ENCODE data around the gene IFT52.

Gene IFT52

GRCh38 chr20:43572891-43573290 lies 17.8 kb upstream of the IFT52 start:
- no peak for DNase-seq (ENCODE audit: low spot score)
- in situ Hi-C loops (cut with MboI; ENCODE audit: low sequenced_read_pairs, unreplicated experiment): no loop called here
- TF ChIP-seq CTCF (IDR thresholded peaks at IDR 0.05; ENCODE audit: borderline replicate concordance, control extremely low read depth, extremely low read depth, insufficient read depth, missing control alignments): no peak

- no peak for TF ChIP-seq CTCF (IDR thresholded peaks at IDR 0.05; ENCODE audit: borderline replicate concordance, control extremely low read depth, extremely low read depth, insufficient read depth, missing control alignments)
- no peak for DNase-seq (ENCODE audit: low spot score)
- in situ Hi-C loops (cut with MboI; ENCODE audit: low sequenced_read_pairs, unreplicated experiment): no loop called here
Observed at GRCh38 chr20:43576108-43576507, 14.6 kb upstream of the IFT52 start.

DNA sequence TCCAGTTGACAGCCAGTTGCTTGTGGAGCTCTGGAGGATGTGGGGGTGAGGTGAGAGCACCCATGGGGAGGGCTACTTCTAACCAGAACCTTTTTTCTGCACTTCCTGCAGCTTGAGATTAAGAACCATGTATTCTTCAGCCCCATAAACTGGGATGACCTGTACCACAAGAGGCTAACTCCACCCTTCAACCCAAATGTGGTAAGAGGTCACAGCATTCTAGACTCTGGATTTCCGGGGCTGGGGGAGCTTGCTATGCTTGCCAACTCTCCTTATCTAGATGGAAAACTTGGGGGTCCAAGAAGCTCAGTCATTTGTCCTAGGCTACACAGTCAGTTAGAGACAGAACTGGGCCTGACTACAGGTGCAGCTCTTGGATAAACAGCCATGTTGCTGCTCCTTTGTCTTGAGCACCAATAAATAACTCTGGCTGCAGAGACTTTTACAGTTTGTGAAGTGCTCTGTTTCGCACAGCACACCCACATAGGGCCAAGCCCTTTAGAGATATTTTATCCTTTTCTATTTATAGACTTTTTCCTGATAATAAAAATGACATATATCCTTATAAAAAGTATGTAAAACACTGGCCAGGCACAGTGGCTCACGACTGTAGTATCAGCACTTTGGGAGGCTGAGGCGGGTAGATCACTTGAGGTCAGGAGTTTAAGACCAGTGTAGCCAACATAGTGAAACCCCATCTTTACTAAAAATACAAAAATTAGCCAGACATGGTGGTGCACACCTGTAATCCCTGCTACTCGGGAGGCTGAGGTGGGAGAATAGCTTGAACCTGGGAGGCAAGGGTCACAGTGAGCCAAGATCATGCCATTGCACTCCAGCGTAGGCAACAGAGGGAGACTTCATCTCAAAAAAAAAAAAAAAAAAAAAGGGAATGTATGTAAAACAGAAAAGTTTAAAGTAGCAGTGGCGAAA lies 10.6 kb upstream of the IFT52 start:
- no peak for TF ChIP-seq CTCF (IDR thresholded peaks at IDR 0.05; ENCODE audit: borderline replicate concordance, control extremely low read depth, extremely low read depth, insufficient read depth, missing control alignments)

GRCh38 chr20:43583133-43583864 lies 7.4 kb upstream of the IFT52 start:
- DNase-seq (ENCODE audit: low spot score): no peak
- in situ Hi-C loops (cut with MboI; ENCODE audit: low sequenced_read_pairs, unreplicated experiment): no loop called here

More for the DNA sequence above, 10.6 kb upstream of the IFT52 start:
- in situ Hi-C loops (cut with MboI; ENCODE audit: low sequenced_read_pairs, unreplicated experiment): no loop called here
- no peak for DNase-seq (ENCODE audit: low spot score)

GRCh38 chr20:43583982-43584432 lies 6.7 kb upstream of the IFT52 start:
- in situ Hi-C loops (cut with MboI; ENCODE audit: low sequenced_read_pairs, unreplicated experiment): no loop called here
- no peak for DNase-seq (ENCODE audit: low spot score)

More at GRCh38 chr20:43583133-43583864, 7.4 kb upstream of the IFT52 start:
- TF ChIP-seq CTCF (IDR thresholded peaks at IDR 0.05; ENCODE audit: borderline replicate concordance, control extremely low read depth, extremely low read depth, insufficient read depth, missing control alignments): no peak

More at GRCh38 chr20:43583982-43584432, 6.7 kb upstream of the IFT52 start:
- TF ChIP-seq CTCF (IDR thresholded peaks at IDR 0.05; ENCODE audit: borderline replicate concordance, control extremely low read depth, extremely low read depth, insufficient read depth, missing control alignments): no peak

All from GM13976 (cell line).